ENCODE data around the gene ABCB9. TPM values are rescaled to one million over a fixed set of nuclear protein-coding genes. Genes with fewer than 3 reads are reported as not detected.
A peak's percentile ranks its signal among the peaks of the same experiment; 100 is the strongest.
"Not testable (repeated sequence)": the region's sequence is repeated elsewhere in the genome, so short reads cannot be mapped to it uniquely, and the experiment has no call there.

Gene ABCB9
- total RNA-seq, 1 experiment from 2014 or later: 4.8 TPM

GRCh38 chr12:122894193-122895121, 71.8 kb downstream of the ABCB9 start:
- peak; percentile 28 for DNase-seq (ENCODE audit: low read depth)
- in situ Hi-C loops (cut with HindIII; ENCODE audit: low pct_unique_long_range_greater_than_20kb, low sequenced_read_pairs): no loop called here

- DNase-seq (ENCODE audit: low read depth): no peak
- in situ Hi-C loops (cut with HindIII; ENCODE audit: low pct_unique_long_range_greater_than_20kb, low sequenced_read_pairs): no loop called here
These were observed 72.8 kb downstream of the ABCB9 start for GRCh38 chr12:122893208-122894153.

- DNase-seq (ENCODE audit: low read depth); in situ Hi-C loops (cut with HindIII; ENCODE audit: low pct_unique_long_range_greater_than_20kb, low sequenced_read_pairs): not testable (repeated sequence)
These were observed 73.5 kb downstream of the ABCB9 start for GRCh38 chr12:122892724-122893123.

GRCh38 chr12:122891661-122892525, 74.4 kb downstream of the ABCB9 start:
- in situ Hi-C loops (cut with HindIII; ENCODE audit: low pct_unique_long_range_greater_than_20kb, low sequenced_read_pairs): no loop called here
- DNase-seq (ENCODE audit: low read depth): no peak

- in situ Hi-C loops (cut with HindIII; ENCODE audit: low pct_unique_long_range_greater_than_20kb, low sequenced_read_pairs): no loop called here
- no peak for DNase-seq (ENCODE audit: low read depth)
These were observed 76.3 kb downstream of the ABCB9 start for GRCh38 chr12:122889761-122890520.

- in situ Hi-C loops (cut with HindIII; ENCODE audit: low pct_unique_long_range_greater_than_20kb, low sequenced_read_pairs): no loop called here
- DNase-seq (ENCODE audit: low read depth): peak; percentile 83
These were observed 78.0 kb downstream of the ABCB9 start for GRCh38 chr12:122888232-122888752.

- no peak for DNase-seq (ENCODE audit: low read depth)
- in situ Hi-C loops (cut with HindIII; ENCODE audit: low pct_unique_long_range_greater_than_20kb, low sequenced_read_pairs): no loop called here
These were observed 78.4 kb downstream of the ABCB9 start for GRCh38 chr12:122887819-122888212.

- DNase-seq (ENCODE audit: low read depth): peak; percentile 84
- in situ Hi-C loops (cut with HindIII; ENCODE audit: low pct_unique_long_range_greater_than_20kb, low sequenced_read_pairs): no loop called here
These were observed 79.1 kb downstream of the ABCB9 start for GRCh38 chr12:122886851-122887818.

GRCh38 chr12:122886161-122886560, 80.1 kb downstream of the ABCB9 start:
- in situ Hi-C loops (cut with HindIII; ENCODE audit: low pct_unique_long_range_greater_than_20kb, low sequenced_read_pairs): no loop called here
- DNase-seq (ENCODE audit: low read depth): no peak

- in situ Hi-C loops (cut with HindIII; ENCODE audit: low pct_unique_long_range_greater_than_20kb, low sequenced_read_pairs): no loop called here
- DNase-seq (ENCODE audit: low read depth): no peak
These were observed 81.4 kb downstream of the ABCB9 start for GRCh38 chr12:122884860-122885259.

- no peak for DNase-seq (ENCODE audit: low read depth)
- in situ Hi-C loops (cut with HindIII; ENCODE audit: low pct_unique_long_range_greater_than_20kb, low sequenced_read_pairs): no loop called here
These were observed 82.0 kb downstream of the ABCB9 start for GRCh38 chr12:122884091-122884826.

- in situ Hi-C loops (cut with HindIII; ENCODE audit: low pct_unique_long_range_greater_than_20kb, low sequenced_read_pairs): no loop called here
- DNase-seq (ENCODE audit: low read depth): no peak
These were observed 83.2 kb downstream of the ABCB9 start for GRCh38 chr12:122882908-122883558.

GRCh38 chr12:122880668-122881067, 85.6 kb downstream of the ABCB9 start:
- in situ Hi-C loops (cut with HindIII; ENCODE audit: low pct_unique_long_range_greater_than_20kb, low sequenced_read_pairs): no loop called here
- DNase-seq (ENCODE audit: low read depth): no peak

- in situ Hi-C loops (cut with HindIII; ENCODE audit: low pct_unique_long_range_greater_than_20kb, low sequenced_read_pairs): no loop called here
- no peak for DNase-seq (ENCODE audit: low read depth)
These were observed 86.1 kb downstream of the ABCB9 start for GRCh38 chr12:122880155-122880667.
